Astrocyte (in vitro differentiated cells and primary cell): ENCODE results near the gene GPD1. TPM values are rescaled to one million over a fixed set of nuclear protein-coding genes. Genes with fewer than 3 reads are reported as not detected.

ENCODE experiments used
- DNase-seq: peaks from one replicate; pipeline ENCODE4 v3.0.0-alpha.2; 2010; ENCODE audit warnings: low read depth
- FAIRE-seq: peaks from 2 replicates; lab custom pipeline; 2011; peaks lifted over from hg19 to GRCh38; lab: Jason Lieb, UNC
- H2AFZ ChIP-seq: 2 replicates; pipeline ENCODE4 v1.6.0; 2012; ENCODE audit warnings: low read depth, low read length, inconsistent platforms
- H3K27ac ChIP-seq: 2 replicates; pipeline ENCODE4 v1.5.1; 2011; ENCODE audit warnings: low read depth, low read length, inconsistent platforms
- H3K27me3 ChIP-seq: 2 replicates; pipeline ENCODE4 v1.6.0; 2011; ENCODE audit warnings: low read length, inconsistent platforms; ENCODE audit not compliant: insufficient read depth
- H3K36me3 ChIP-seq: 2 replicates; pipeline ENCODE4 v1.5.1; 2011; ENCODE audit warnings: low read length, inconsistent platforms; ENCODE audit not compliant: insufficient read depth
- H3K4me1 ChIP-seq: 2 replicates; pipeline ENCODE4 v1.5.1; 2011; ENCODE audit warnings: low read length, inconsistent platforms; ENCODE audit not compliant: insufficient read depth
- H3K4me2 ChIP-seq: 2 replicates; pipeline ENCODE4 v1.6.0; 2012; ENCODE audit warnings: low read length, inconsistent platforms
- H3K4me3 ChIP-seq: 2 replicates; pipeline ENCODE4 v1.5.1; 2011; ENCODE audit warnings: low read depth, mild to moderate bottlenecking, low read length, inconsistent platforms; ENCODE audit not compliant: insufficient read depth
- H3K79me2 ChIP-seq: 2 replicates; pipeline ENCODE4 v1.6.0; 2012; ENCODE audit warnings: mild to moderate bottlenecking, low read length, inconsistent platforms; ENCODE audit not compliant: insufficient read depth
- H3K9ac ChIP-seq: 2 replicates; pipeline ENCODE4 v1.6.0; 2012; ENCODE audit warnings: mild to moderate bottlenecking, low read length, inconsistent platforms
- H3K9me3 ChIP-seq: 2 replicates; pipeline ENCODE4 v1.5.1; 2012; ENCODE audit warnings: low read depth, mild to moderate bottlenecking, low read length, inconsistent platforms; ENCODE audit not compliant: insufficient read depth
- H4K20me1 ChIP-seq: 2 replicates; pipeline ENCODE4 v1.6.0; 2012; ENCODE audit warnings: low read length, inconsistent platforms; ENCODE audit not compliant: insufficient read depth
- H3K27ac Mint-ChIP-seq: one replicate; pipeline ENCODE4 v1.8.0; 2021; ENCODE audit warnings: mild to moderate bottlenecking, mixed read lengths; ENCODE audit not compliant: unreplicated experiment
- H3K27me3 Mint-ChIP-seq: one replicate; pipeline ENCODE4 v1.8.0; 2021; ENCODE audit warnings: low read depth, mixed read lengths; ENCODE audit not compliant: unreplicated experiment
- H3K36me3 Mint-ChIP-seq: one replicate; pipeline ENCODE4 v1.8.0; 2021; ENCODE audit warnings: low read depth, mixed read lengths; ENCODE audit not compliant: unreplicated experiment
- H3K4me1 Mint-ChIP-seq: one replicate; pipeline ENCODE4 v1.8.0; 2021; ENCODE audit warnings: low read depth, mixed read lengths; ENCODE audit not compliant: unreplicated experiment
- H3K4me3 Mint-ChIP-seq: one replicate; pipeline ENCODE4 v1.8.0; 2021; ENCODE audit warnings: mild to moderate bottlenecking, moderate library complexity, mixed read lengths; ENCODE audit not compliant: unreplicated experiment
- H3K9me3 Mint-ChIP-seq: one replicate; pipeline ENCODE4 v1.8.0; 2021; ENCODE audit warnings: mild to moderate bottlenecking, mixed read lengths; ENCODE audit not compliant: unreplicated experiment
- EZH2 ChIP-seq: IDR thresholded peaks from 2 replicates; pipeline ENCODE4 v1.6.1; 2012; ENCODE audit warnings: mild to moderate bottlenecking, low read length, inconsistent platforms; ENCODE audit not compliant: insufficient read depth
- total RNA-seq: library from RNA; stranded (reverse); gene quantifications from 2 replicates; pipeline ENCODE4 v1.2.1, GENCODE V29; 2021
- TF ChIP-seq, protein P1 (sequence below): IDR thresholded peaks from 2 replicates; pipeline ENCODE4 v1.5.1; 2011; ENCODE audit warnings: low read depth, mild to moderate bottlenecking, inconsistent platforms, low read length, moderate library complexity; ENCODE audit not compliant: insufficient read depth

Gene GPD1
- total RNA-seq, 1 donor from 2014 or later = 0.59 TPM

DNA sequence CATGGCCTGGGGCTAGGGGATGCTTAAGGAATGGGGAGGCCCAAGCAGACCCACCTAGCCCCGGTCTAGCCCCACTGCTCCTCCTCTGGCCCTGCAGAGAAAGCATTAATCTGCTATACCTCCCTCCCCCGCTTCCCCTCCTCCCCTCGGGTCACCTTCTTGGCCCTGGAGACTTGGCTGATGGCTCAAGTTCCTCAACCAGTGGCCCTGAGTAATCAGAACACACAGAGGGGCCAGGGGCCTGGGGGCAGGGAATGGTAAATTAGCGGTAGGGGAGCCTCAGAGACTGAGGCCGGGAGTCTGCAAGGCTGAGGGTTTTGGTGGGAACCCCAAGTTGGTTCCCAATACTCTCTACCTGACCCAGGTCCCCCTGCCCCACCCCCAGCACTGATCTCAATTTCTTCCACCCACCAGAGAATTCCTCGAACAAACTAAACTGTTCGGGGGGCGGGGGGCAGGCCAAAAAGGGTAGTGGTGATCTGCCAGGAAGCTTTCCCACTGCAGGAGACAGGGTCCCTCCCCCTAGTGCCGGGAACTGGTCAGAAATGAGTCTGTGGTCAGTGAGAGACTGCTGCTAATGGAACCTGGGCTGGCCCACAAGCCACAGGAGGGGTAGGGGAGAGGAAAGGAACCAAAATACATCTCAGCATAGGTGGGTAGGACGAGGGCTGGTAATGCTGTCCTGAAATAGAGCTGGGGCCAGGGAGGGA, 31.5 kb upstream of the GPD1 start:
- no peaks in the 10 kb centered on the region for H3K79me2 ChIP-seq
- H3K36me3 ChIP-seq = no peaks in the 10 kb centered on the region
- TF ChIP-seq, protein P1, sequence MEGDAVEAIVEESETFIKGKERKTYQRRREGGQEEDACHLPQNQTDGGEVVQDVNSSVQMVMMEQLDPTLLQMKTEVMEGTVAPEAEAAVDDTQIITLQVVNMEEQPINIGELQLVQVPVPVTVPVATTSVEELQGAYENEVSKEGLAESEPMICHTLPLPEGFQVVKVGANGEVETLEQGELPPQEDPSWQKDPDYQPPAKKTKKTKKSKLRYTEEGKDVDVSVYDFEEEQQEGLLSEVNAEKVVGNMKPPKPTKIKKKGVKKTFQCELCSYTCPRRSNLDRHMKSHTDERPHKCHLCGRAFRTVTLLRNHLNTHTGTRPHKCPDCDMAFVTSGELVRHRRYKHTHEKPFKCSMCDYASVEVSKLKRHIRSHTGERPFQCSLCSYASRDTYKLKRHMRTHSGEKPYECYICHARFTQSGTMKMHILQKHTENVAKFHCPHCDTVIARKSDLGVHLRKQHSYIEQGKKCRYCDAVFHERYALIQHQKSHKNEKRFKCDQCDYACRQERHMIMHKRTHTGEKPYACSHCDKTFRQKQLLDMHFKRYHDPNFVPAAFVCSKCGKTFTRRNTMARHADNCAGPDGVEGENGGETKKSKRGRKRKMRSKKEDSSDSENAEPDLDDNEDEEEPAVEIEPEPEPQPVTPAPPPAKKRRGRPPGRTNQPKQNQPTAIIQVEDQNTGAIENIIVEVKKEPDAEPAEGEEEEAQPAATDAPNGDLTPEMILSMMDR = no peak
- TF ChIP-seq EZH2 = no peak
- H3K27me3 Mint-ChIP-seq = peaks cover 6% of the 10 kb centered on the region
- H3K27ac Mint-ChIP-seq = peak overlapping the region; percentile 47
- H3K4me1 Mint-ChIP-seq = peaks cover 17% of the 10 kb centered on the region
- no peak overlapping the region for H3K9ac ChIP-seq
- H3K36me3 Mint-ChIP-seq = no peaks in the 10 kb centered on the region
- no peak overlapping the region for H2AFZ ChIP-seq
- no peaks in the 10 kb centered on the region for H3K27me3 ChIP-seq
- peak overlapping the region; percentile 54 for H3K4me3 Mint-ChIP-seq
- DNase-seq (no peak), FAIRE-seq (no peak)
- H3K9me3 Mint-ChIP-seq = peaks cover 2% of the 10 kb centered on the region
- H3K27ac ChIP-seq = no peak overlapping the region
- no peak overlapping the region for H3K4me3 ChIP-seq
- peaks cover 7% of the 10 kb centered on the region for H3K4me1 ChIP-seq
- H3K9me3 ChIP-seq = no peaks in the 10 kb centered on the region
- no peak overlapping the region for H3K4me2 ChIP-seq
- H4K20me1 ChIP-seq = no peaks in the 10 kb centered on the region

DNA sequence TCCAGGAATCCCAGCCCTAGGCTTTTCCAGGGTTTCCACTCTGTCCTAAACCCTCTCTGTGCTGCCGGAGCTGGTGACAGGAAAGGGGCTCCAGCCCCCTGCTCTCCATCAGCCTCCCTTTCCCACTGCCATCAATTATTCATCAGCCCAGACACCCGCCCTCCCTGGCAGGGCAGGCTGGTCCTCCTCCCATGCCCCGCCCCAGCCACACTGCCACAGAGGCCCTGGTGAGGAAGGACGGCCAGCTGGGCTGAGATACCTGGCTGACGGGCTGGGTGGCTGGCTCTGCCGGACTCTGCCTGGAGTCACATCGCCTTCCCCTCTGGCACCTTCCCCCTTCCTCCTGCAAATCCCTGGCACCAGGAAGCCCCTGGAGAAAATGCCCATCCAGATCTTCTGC, 30.6 kb upstream of the GPD1 start:
- TF ChIP-seq, protein P1 = no peak
- no peak for TF ChIP-seq EZH2
- peaks cover 7% of the 10 kb centered on the region for H3K4me1 ChIP-seq
- no peaks in the 10 kb centered on the region for H3K36me3 Mint-ChIP-seq
- H2AFZ ChIP-seq = no peak overlapping the region
- H3K79me2 ChIP-seq = no peaks in the 10 kb centered on the region
- H3K4me3 ChIP-seq = no peak overlapping the region
- peaks cover 13% of the 10 kb centered on the region for H3K27me3 Mint-ChIP-seq
- H3K4me3 Mint-ChIP-seq = no peak overlapping the region
- no peaks in the 10 kb centered on the region for H4K20me1 ChIP-seq
- no peaks in the 10 kb centered on the region for H3K27me3 ChIP-seq
- FAIRE-seq = no peak
- peaks cover 17% of the 10 kb centered on the region for H3K4me1 Mint-ChIP-seq
- H3K9me3 ChIP-seq = no peaks in the 10 kb centered on the region
- H3K36me3 ChIP-seq = no peaks in the 10 kb centered on the region
- no peak overlapping the region for H3K9ac ChIP-seq
- no peak overlapping the region for H3K27ac Mint-ChIP-seq
- H3K9me3 Mint-ChIP-seq = peaks cover 2% of the 10 kb centered on the region
- H3K27ac ChIP-seq = no peak overlapping the region
- no peak overlapping the region for H3K4me2 ChIP-seq
- no peak for DNase-seq

- TF ChIP-seq, protein P1 = no peak
- TF ChIP-seq EZH2 = no peak
- Mint-ChIP-seq H3K4me3 (no peak overlapping the region), H3K4me1 (peaks cover 17% of the 10 kb centered on the region), H3K36me3 (no peaks in the 10 kb centered on the region), H3K27me3 (peaks cover 17% of the 10 kb centered on the region), H3K27ac (no peak overlapping the region), H3K9me3 (peaks cover 2% of the 10 kb centered on the region)
- Histone ChIP-seq H3K4me1 (peaks cover 7% of the 10 kb centered on the region), H4K20me1 (no peaks in the 10 kb centered on the region), H2AFZ (no peak overlapping the region), H3K4me3 (no peak overlapping the region), H3K36me3 (no peaks in the 10 kb centered on the region), H3K9me3 (no peaks in the 10 kb centered on the region), H3K27ac (no peak overlapping the region), H3K27me3 (no peaks in the 10 kb centered on the region), H3K79me2 (no peaks in the 10 kb centered on the region), H3K4me2 (no peak overlapping the region), H3K9ac (no peak overlapping the region)
- DNase-seq (no peak), FAIRE-seq (no peak)
Observed at GRCh38 chr12:50073712-50074111, 30.1 kb upstream of the GPD1 start.
